Osteoblast (primary cell): ENCODE data around the gene EMC9. TPM values are rescaled to one million over a fixed set of nuclear protein-coding genes. Genes with fewer than 3 reads are reported as not detected.

Experiments used
- DNase-seq: peaks from one replicate; pipeline ENCODE4 v3.0.0; 2011; ENCODE audit warnings: low spot score, mixed read lengths; ENCODE audit not compliant: insufficient read length; ENCODE audit errors: missing footprints
- H2AFZ ChIP-seq: 2 replicates; pipeline ENCODE4 v1.6.0; 2011; ENCODE audit warnings: mild to moderate bottlenecking, low read length
- H3K27ac ChIP-seq: 2 replicates; pipeline ENCODE4 v1.5.1; 2011; ENCODE audit warnings: mild to moderate bottlenecking, low read depth, low read length, moderate library complexity
- H3K27me3 ChIP-seq: 2 replicates; pipeline ENCODE4 v1.6.0; 2012; ENCODE audit warnings: mild to moderate bottlenecking, control low read depth, inconsistent platforms, low read length, moderate library complexity; ENCODE audit not compliant: insufficient read depth
- H3K36me3 ChIP-seq: 2 replicates; pipeline ENCODE4 v1.5.1; 2011; ENCODE audit warnings: mild to moderate bottlenecking, low read length, control low read depth, moderate library complexity; ENCODE audit not compliant: insufficient read depth
- H3K4me1 ChIP-seq: 2 replicates; pipeline ENCODE4 v1.5.1; 2011; ENCODE audit warnings: mild to moderate bottlenecking, low read length, control low read depth, moderate library complexity; ENCODE audit not compliant: insufficient read depth
- H3K4me2 ChIP-seq: 2 replicates; pipeline ENCODE4 v1.6.0; 2011; ENCODE audit warnings: mild to moderate bottlenecking, low read length; ENCODE audit not compliant: insufficient read depth
- H3K4me3 ChIP-seq: fragments of 200-600 bp; sonication (generic); 3 replicates; pipeline ENCODE4 v1.5.1; 2012; ENCODE audit warnings: mild to moderate bottlenecking, low read length, inconsistent platforms; ENCODE audit not compliant: insufficient read depth
- H3K79me2 ChIP-seq: 2 replicates; pipeline ENCODE4 v1.6.0; 2012; ENCODE audit warnings: mild to moderate bottlenecking, low read length, control low read depth, inconsistent platforms; ENCODE audit not compliant: insufficient read depth
- H3K9me3 ChIP-seq: 2 replicates; pipeline ENCODE4 v1.5.1; 2011; ENCODE audit warnings: low read depth, low read length, control low read depth
- H4K20me1 ChIP-seq: 2 replicates; pipeline ENCODE4 v1.6.0; 2012; ENCODE audit warnings: mild to moderate bottlenecking, low read length, control low read depth; ENCODE audit not compliant: insufficient read depth
- total RNA-seq: library from RNA; depleted of rRNA; stranded (reverse); fragments of >200 nt; gene quantifications from 2 replicates; pipeline ENCODE4 v1.2.3, GENCODE V29; 2012
- TF ChIP-seq, protein P1 (sequence below): IDR thresholded peaks from 2 replicates; pipeline ENCODE4 v1.5.1; 2011; ENCODE audit warnings: mild to moderate bottlenecking, low read depth, low read length, moderate library complexity; ENCODE audit errors: extremely low read depth

EMC9 gene
- total RNA-seq, 1 donor, result 6.9 TPM

- no peak overlapping the region for H3K4me3 ChIP-seq
- H3K79me2 ChIP-seq, result no peaks in the 10 kb centered on the region
- no peaks in the 10 kb centered on the region for H3K27me3 ChIP-seq
- no peak overlapping the region for H3K4me2 ChIP-seq
- no peaks in the 10 kb centered on the region for H4K20me1 ChIP-seq
- no peak overlapping the region for H2AFZ ChIP-seq
- H3K9me3 ChIP-seq, result no peaks in the 10 kb centered on the region
- TF ChIP-seq, protein P1, sequence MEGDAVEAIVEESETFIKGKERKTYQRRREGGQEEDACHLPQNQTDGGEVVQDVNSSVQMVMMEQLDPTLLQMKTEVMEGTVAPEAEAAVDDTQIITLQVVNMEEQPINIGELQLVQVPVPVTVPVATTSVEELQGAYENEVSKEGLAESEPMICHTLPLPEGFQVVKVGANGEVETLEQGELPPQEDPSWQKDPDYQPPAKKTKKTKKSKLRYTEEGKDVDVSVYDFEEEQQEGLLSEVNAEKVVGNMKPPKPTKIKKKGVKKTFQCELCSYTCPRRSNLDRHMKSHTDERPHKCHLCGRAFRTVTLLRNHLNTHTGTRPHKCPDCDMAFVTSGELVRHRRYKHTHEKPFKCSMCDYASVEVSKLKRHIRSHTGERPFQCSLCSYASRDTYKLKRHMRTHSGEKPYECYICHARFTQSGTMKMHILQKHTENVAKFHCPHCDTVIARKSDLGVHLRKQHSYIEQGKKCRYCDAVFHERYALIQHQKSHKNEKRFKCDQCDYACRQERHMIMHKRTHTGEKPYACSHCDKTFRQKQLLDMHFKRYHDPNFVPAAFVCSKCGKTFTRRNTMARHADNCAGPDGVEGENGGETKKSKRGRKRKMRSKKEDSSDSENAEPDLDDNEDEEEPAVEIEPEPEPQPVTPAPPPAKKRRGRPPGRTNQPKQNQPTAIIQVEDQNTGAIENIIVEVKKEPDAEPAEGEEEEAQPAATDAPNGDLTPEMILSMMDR, result no peak
- no peak overlapping the region for H3K27ac ChIP-seq
- no peak for DNase-seq
- peaks cover 50% of the 10 kb centered on the region for H3K36me3 ChIP-seq
- no peaks in the 10 kb centered on the region for H3K4me1 ChIP-seq
Measured at GRCh38 chr14:24122898-24123297, 18.5 kb downstream of the EMC9 start.

DNA sequence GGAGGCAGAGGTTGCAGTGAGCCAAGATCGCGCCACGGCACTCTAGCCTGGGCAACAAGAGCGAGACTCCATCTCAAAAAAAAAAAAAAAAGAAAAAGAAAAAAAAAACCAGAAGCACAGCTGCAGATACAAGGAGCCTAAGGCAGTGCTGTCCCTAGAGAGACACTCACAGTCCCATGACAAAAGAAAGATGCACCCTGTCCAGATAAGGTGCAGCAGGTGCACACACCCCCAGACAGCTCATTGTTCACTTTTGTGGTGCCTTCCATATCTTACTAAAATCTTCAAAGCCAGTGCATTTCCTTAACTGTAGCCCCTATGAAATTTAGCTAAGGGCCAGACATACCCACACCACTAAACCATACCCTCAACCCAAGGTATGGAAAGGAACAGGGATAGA is 19.0 kb downstream of the EMC9 start:
- Histone ChIP-seq H3K4me2 (no peak overlapping the region), H3K36me3 (peaks cover 55% of the 10 kb centered on the region), H3K27ac (no peak overlapping the region), H3K79me2 (no peaks in the 10 kb centered on the region), H3K9me3 (no peaks in the 10 kb centered on the region), H3K4me3 (no peak overlapping the region), H3K4me1 (no peaks in the 10 kb centered on the region), H2AFZ (no peak overlapping the region), H3K27me3 (no peaks in the 10 kb centered on the region), H4K20me1 (no peaks in the 10 kb centered on the region)
- TF ChIP-seq, protein P1, result no peak
- no peak for DNase-seq

- TF ChIP-seq, protein P1, result no peak
- peaks cover 59% of the 10 kb centered on the region for H3K36me3 ChIP-seq
- DNase-seq, result no peak
- no peaks in the 10 kb centered on the region for H4K20me1 ChIP-seq
- H3K4me2 ChIP-seq, result no peak overlapping the region
- peaks cover 3% of the 10 kb centered on the region for H3K79me2 ChIP-seq
- H3K4me1 ChIP-seq, result no peaks in the 10 kb centered on the region
- no peak overlapping the region for H3K27ac ChIP-seq
- no peak overlapping the region for H3K4me3 ChIP-seq
- no peaks in the 10 kb centered on the region for H3K27me3 ChIP-seq
- no peaks in the 10 kb centered on the region for H3K9me3 ChIP-seq
- no peak overlapping the region for H2AFZ ChIP-seq
Measured at GRCh38 chr14:24121210-24121609, 20.2 kb downstream of the EMC9 start.

- no peaks in the 10 kb centered on the region for H3K27me3 ChIP-seq
- TF ChIP-seq, protein P1, result no peak
- no peak overlapping the region for H3K4me2 ChIP-seq
- H3K79me2 ChIP-seq, result peaks cover 13% of the 10 kb centered on the region
- H3K36me3 ChIP-seq, result peaks cover 59% of the 10 kb centered on the region
- no peaks in the 10 kb centered on the region for H4K20me1 ChIP-seq
- H3K9me3 ChIP-seq, result no peaks in the 10 kb centered on the region
- H3K4me3 ChIP-seq, result no peak overlapping the region
- H2AFZ ChIP-seq, result no peak overlapping the region
- H3K4me1 ChIP-seq, result peaks cover 8% of the 10 kb centered on the region
- no peak for DNase-seq
- H3K27ac ChIP-seq, result no peak overlapping the region
Measured at GRCh38 chr14:24119691-24120090, 21.7 kb downstream of the EMC9 start.
